ENCODE results near the gene CNNM1. TPM values are rescaled to one million over a fixed set of nuclear protein-coding genes. Genes with fewer than 3 reads are reported as not detected.
A peak's percentile ranks its signal among the peaks of the same experiment; 100 is the strongest.

The CNNM1 gene
- total RNA-seq = 1 to 10 TPM in 1 of 6 donors, under 1 TPM in 4, not detected in 1; 0.40 to 1.1 (median 0.69) TPM

- H3K9me3 ChIP-seq = no peaks in the 10 kb centered on the region
- peak within 1 kb of the TSS; percentile 20 to 57 (median 48) for H3K4me3 ChIP-seq
- H3K36me3 ChIP-seq = no peaks in the 10 kb centered on the region
- H3K4me1 ChIP-seq = peaks cover 15 to 19% (median 18%) of the 10 kb centered on the region in 4 donors
- WGBS, 2 donors = 4% methylated on average over 10 of the region's 24 CpGs; no CpG with 5 or more reads in 1 of the 2 donors
- ATAC-seq (ENCODE audit: low FRiP score in 2 of 2) (peak in 1 of 2 donors; percentile 54), DNase-seq (peak in 1 of 2 donors; percentile 88)
- peaks cover 0 to 23% (median 15%) of the 10 kb centered on the region in 4 donors for H3K27me3 ChIP-seq
- TF ChIP-seq POLR2A (IDR thresholded peaks at IDR 0.05) (no peak), EP300 (IDR thresholded peaks at IDR 0.05) (no peak), POLR2AphosphoS5 (IDR thresholded peaks at IDR 0.05) (no peak)
- TF ChIP-seq, protein P1, sequence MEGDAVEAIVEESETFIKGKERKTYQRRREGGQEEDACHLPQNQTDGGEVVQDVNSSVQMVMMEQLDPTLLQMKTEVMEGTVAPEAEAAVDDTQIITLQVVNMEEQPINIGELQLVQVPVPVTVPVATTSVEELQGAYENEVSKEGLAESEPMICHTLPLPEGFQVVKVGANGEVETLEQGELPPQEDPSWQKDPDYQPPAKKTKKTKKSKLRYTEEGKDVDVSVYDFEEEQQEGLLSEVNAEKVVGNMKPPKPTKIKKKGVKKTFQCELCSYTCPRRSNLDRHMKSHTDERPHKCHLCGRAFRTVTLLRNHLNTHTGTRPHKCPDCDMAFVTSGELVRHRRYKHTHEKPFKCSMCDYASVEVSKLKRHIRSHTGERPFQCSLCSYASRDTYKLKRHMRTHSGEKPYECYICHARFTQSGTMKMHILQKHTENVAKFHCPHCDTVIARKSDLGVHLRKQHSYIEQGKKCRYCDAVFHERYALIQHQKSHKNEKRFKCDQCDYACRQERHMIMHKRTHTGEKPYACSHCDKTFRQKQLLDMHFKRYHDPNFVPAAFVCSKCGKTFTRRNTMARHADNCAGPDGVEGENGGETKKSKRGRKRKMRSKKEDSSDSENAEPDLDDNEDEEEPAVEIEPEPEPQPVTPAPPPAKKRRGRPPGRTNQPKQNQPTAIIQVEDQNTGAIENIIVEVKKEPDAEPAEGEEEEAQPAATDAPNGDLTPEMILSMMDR (IDR thresholded peaks at IDR 0.05) = no peak
- H3K27ac ChIP-seq = no peak within 1 kb of the TSS
Observed at GRCh38 chr10:99329304-99329553, at the start of gene CNNM1. Gene CNNM1, plus strand, starts transcription at chr10:99329356. Its CDS starts 32 bp downstream, at chr10:99329388.

DNA sequence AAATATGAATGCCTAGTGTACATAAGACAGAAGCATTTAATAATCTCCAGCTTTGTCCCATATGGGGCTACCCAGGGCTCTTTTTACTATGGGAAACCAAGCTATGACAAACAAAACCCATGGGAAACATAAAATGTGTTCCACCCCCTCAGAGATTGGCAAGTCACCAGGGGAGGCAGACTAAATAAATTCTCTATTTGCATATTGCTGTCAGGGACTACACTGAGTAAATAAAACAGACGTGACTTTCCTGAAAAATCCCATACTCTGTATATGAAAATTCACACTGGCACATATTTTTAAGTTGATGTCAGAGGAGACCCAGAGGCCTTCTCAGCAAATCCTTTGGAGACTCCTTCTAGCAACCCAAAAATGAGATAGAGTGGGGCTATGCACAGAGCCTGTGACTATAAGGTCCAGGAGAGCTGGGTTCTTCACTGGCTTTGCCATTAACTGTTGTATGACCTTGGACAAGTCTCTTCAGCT lies 49.5 kb upstream of the CNNM1 start:
- H3K4me1 ChIP-seq = no peaks in the 10 kb centered on the region
- no peak for ATAC-seq (ENCODE audit: low FRiP score in 2 of 2)
- no peaks in the 10 kb centered on the region for H3K36me3 ChIP-seq
- 35% methylated on average over 1 of the region's 1 CpG for WGBS, 2 donors
- TF ChIP-seq POLR2AphosphoS5 (IDR thresholded peaks at IDR 0.05) = no peak
- no peak for TF ChIP-seq EP300 (IDR thresholded peaks at IDR 0.05)
- TF ChIP-seq POLR2A (IDR thresholded peaks at IDR 0.05) = no peak
- TF ChIP-seq, protein P1 (IDR thresholded peaks at IDR 0.05) = no peak
- no peak overlapping the region for H3K27ac ChIP-seq
- H3K27me3 ChIP-seq = no peaks in the 10 kb centered on the region
- DNase-seq = no peak
- peaks cover 3 to 10% (median 6%) of the 10 kb centered on the region in 4 donors for H3K9me3 ChIP-seq
- H3K4me3 ChIP-seq = no peak overlapping the region

DNA sequence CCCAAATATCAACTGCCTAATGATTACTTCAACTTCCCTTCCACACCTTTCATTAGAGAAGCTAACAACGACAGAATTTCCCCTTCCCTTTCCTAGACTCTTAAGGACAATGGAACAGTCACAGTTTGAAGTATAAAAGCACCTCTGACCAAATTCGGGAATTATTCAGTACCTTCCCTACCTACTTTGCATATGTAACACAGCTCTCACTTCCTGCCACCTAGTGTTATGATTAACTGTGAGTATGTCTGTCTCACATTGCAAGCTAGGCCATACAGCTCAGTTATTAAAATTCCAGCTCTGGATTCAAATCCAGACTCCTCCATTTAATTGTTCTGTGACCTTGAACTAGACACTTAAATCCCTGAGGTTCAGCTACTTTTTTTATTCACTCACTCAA lies 48.7 kb upstream of the CNNM1 start:
- Histone ChIP-seq H3K4me3 (no peak overlapping the region), H3K9me3 (peaks cover 3 to 10% (median 6%) of the 10 kb centered on the region in 4 donors), H3K27me3 (no peaks in the 10 kb centered on the region), H3K36me3 (no peaks in the 10 kb centered on the region), H3K4me1 (no peaks in the 10 kb centered on the region), H3K27ac (no peak overlapping the region)
- DNase-seq (no peak), ATAC-seq (ENCODE audit: low FRiP score in 2 of 2) (no peak)
- WGBS, 2 donors = 43 to 45% methylated on average over 2 of the region's 2 CpGs
- TF ChIP-seq, protein P1 (IDR thresholded peaks at IDR 0.05) = no peak
- no peak for TF ChIP-seq POLR2AphosphoS5 (IDR thresholded peaks at IDR 0.05)
- TF ChIP-seq POLR2A (IDR thresholded peaks at IDR 0.05) = no peak

DNA sequence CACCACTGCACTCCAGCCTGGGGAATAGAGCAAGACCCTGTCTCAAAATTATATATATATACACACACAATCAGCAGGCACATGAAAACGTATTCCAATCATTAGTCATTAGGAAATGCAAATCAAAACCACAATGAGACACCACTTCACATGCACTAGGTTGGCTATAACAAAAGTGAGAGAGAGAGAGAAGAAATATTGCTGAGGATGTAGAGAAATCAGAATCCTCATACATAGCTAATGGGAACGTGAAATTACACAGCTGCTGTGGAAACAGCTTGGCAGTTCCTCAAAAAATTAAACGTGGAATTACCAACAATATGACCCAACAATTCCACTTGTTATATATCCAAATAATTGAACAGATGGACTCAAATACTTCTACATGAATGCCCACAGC lies 43.3 kb upstream of the CNNM1 start:
- DNase-seq (no peak), ATAC-seq (ENCODE audit: low FRiP score in 2 of 2) (no peak)
- Histone ChIP-seq H3K4me3 (no peak overlapping the region), H3K4me1 (no peaks in the 10 kb centered on the region), H3K9me3 (peaks cover 3 to 10% (median 6%) of the 10 kb centered on the region in 4 donors), H3K27me3 (no peaks in the 10 kb centered on the region), H3K36me3 (no peaks in the 10 kb centered on the region), H3K27ac (no peak overlapping the region)
- TF ChIP-seq POLR2A (IDR thresholded peaks at IDR 0.05) = no peak
- TF ChIP-seq EP300 (IDR thresholded peaks at IDR 0.05) = no peak
- TF ChIP-seq POLR2AphosphoS5 (IDR thresholded peaks at IDR 0.05) = no peak
- WGBS, 2 donors = 35 to 39% methylated on average over 3 of the region's 3 CpGs

DNA sequence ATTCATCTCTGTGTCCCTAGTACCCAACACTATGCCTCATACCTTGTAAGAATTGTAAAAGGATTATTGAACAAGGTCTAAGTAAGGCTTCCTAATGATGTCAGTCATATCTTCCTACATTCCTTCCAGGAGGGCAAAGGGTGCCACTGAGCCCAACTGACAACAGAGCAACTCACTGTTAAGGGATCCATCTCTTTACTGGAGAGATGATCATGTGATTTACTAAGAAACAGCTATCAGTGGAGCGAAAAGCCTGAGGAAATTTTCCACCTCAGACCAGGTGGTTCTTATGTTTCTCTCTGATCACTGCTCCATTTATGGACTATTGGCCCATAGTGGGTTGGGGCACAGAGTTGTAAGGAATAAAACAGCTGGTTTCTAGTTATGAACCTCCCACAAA lies 38.9 kb upstream of the CNNM1 start:
- no peaks in the 10 kb centered on the region for H3K36me3 ChIP-seq
- WGBS, 2 donors = 89 to 100% methylated on average over 1 of the region's 1 CpG
- H3K27me3 ChIP-seq = no peaks in the 10 kb centered on the region
- H3K4me3 ChIP-seq = no peak overlapping the region
- DNase-seq (no peak), ATAC-seq (ENCODE audit: low FRiP score in 2 of 2) (no peak)
- H3K27ac ChIP-seq = no peak overlapping the region
- no peaks in the 10 kb centered on the region for H3K9me3 ChIP-seq
- peaks cover 0 to 9% (median 3%) of the 10 kb centered on the region in 4 donors for H3K4me1 ChIP-seq
- TF ChIP-seq, protein P1 (IDR thresholded peaks at IDR 0.05) = no peak
- no peak for TF ChIP-seq POLR2A (IDR thresholded peaks at IDR 0.05)
- no peak for TF ChIP-seq POLR2AphosphoS5 (IDR thresholded peaks at IDR 0.05)
- TF ChIP-seq EP300 (IDR thresholded peaks at IDR 0.05) = no peak
